ENCODE data around the gene CHADL.
A peak's percentile ranks its signal among the peaks of the same experiment; 100 is the strongest.
"Not testable (repeated sequence)": the region's sequence is repeated elsewhere in the genome, so short reads cannot be mapped to it uniquely, and the experiment has no call there.

Gene CHADL

DNA sequence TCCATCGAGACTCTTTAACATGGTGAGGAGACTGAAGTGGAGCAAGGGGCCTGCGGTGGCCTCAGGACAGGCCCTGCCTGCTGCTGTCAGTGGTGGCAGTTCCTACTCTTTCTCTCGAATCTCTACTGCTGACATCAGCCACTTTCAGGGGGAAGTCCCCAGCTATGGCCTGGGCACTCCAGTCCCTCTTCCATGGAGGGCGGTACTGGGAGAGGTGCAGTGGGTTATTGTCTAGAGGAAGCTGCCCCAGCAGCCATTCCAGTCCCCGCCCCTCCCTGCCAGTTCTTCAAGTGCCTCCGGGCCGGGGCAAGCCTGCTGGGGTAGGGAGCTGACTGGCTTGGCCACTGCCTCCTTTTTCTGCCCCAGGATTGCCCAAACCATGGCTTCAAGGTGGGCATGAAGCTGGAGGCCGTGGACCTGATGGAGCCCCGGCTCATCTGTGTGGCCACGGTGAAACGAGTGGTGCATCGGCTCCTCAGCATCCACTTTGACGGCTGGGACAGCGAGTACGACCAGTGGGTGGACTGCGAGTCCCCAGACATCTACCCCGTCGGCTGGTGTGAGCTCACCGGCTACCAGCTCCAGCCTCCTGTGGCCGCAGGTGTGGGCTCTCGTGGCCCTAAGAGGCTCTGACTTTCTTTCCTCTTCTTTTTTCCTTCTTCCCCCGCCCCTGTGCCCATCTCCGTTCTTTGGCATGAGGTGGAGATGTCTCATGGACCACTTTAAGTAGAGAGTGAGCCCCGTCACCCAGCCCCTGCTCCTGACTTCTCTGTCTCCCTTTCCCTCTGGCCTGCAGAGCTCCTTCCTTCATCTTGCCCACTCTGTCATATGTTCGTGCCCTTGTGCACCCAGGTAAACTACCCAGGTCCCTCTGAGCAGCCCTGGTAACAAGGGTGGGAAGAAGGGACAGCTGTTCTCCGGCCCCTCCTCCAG is 13.7 kb downstream of the CHADL start:
- no peak for DNase-seq

DNA sequence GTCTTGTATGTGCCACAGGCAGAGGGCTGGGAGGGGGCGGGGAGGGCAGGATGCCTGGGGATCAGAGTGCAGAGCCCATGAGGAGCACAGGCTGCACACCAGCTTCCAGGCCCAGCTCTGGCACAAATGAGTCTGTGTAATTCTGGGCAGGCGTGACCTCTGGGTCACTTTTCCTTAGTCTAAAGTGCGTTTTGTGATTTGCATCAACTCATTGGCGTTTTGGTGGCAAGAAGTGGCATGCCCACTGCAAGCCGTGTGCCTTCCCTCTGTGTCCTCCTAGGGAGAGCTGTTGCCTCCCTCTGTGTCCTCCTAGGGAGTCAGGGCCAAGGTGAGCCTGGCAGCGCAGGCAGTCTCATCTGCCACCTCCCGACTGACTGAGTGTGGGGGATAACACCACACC is 17.2 kb downstream of the CHADL start:
- DNase-seq, result no peak

DNA sequence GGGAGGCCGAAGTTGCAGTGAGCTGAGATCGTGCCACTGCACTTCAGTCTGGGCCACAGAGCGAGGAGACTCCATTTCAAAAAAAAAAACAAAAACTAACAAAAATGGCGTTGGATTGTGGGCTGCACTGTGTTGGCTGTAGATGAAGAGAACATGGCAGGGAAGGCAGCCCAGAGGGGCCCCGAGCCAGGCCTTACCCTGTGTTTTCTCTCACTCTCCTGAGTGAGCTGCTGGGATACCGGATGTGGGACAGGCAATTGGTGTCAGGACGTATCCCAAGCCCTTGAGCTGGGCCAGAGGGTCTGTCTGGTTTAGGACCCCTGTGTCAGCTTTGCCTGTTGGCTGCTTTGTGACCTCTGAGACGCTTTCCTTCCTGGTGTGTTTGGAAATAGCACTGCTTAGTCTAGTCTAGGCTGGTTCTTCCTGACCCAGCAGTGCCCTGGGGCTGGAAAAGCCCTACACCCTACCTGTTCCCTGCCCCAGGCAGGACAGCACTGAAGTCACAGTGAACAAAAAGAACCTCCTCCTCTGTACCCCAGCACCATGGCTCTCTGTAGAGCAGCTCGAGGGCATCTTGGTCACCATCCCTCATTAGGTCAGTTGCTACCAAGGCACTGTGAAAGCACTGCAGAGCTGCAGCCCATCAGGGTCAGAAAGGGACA is 17.8 kb downstream of the CHADL start:
- DNase-seq, result no peak

DNA sequence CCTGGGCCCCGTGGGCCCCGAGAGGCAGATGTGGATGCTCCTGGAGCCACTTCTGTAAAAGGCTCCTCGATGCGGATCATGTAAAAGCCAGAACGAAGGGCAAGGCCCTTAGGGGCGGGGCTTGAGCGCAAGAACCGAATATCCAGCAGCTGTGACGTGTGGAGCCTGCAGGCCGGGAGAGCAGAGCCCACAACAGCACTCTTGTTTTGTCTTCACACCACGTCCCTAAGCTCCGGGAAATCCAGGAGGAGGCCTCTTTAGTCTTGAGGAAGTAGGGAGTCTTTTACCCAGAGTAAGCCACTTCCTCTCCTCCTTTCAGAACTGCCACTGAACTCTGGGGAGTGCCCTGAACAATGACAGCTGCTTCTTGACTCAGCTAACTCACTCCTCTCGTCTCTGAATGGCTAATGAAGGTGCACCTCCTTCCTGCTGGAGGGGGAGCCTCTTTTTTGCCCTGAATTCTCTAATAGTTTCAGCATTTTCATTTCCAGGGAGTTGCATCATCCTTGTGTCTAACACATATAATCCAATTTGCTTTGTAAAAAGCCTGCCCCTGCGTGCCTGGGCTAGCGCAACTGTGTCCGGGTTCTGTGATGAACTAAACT is 23.1 kb downstream of the CHADL start:
- no peak for DNase-seq

DNA sequence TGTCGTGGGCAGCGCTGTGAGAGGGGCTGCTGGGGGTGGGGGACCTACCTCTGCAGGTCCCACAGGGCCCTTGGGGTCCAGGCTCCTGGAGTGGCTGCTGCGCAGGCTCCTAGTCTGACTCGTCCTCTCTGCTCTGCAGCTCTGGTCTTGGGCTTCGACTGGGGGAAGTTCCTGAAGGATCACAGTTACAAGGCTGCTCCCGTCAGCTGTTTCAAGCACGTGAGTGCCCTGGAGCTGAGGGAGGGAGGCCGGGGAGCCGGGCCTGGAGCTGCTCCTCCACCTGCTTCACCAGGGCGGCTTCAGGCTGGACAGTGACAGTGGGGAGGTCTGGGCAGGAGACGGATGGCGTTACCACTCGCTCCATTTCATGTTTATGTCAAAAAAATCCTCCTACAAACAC is 23.7 kb downstream of the CHADL start:
- no peak for DNase-seq

DNA sequence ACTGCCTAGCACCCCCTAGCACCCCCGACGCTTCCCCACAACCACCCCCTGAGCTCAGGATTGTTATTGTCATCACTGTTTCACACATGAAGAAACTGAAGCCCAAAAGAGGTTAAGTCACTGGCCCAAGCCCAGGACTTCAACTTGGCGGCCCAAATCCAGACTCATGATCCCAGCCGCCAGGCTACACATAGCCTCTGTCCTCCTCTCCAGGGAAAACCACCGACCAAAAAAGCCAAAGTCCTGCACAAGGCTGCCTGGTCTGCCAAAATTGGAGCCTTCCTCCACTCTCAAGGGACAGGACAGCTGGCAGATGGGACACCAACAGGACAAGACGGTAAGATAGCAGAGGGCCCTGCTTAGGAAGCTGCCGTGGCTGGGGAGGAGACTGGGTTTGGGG is 24.8 kb downstream of the CHADL start:
- no peak for DNase-seq

DNA sequence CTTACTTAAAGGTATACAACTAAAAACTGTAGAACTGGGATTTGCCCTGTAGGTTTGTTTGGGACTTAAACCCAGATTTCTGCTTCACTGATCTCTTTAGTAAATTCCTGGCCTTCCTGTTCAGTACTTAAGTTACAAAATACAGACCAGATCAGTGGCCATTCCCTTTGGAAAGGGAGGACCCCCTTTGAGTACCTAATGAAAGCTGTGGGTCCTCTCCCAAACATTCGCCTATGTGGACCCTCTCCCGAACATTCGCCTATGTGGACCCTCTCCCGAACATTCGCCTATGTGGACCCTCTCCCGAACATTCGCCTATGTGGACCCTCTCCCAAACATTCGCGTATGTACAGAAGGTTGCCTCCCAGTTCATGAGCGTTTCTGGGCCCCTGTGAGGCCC is 25.3 kb downstream of the CHADL start:
- no peak for DNase-seq

DNA sequence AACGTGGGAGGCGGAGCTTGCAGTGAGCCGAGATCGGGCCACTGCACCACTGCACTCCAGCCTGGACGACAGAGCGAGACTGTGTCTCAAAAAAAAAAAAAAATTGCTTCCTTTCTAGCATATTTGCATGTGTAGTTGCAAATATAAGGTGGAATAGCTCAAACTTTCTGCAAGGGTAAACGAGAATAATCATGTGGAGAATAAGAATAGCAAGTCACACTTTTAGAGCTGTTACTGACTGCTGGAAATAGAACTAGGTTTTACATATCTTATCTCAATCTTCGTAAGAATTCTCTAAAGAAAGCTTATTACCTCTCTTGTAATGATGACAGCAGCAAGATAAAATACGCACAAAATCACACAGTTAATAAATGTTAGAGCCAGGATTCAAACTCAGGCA is 34.0 kb downstream of the CHADL start:
- DNase-seq, result no peak

DNA sequence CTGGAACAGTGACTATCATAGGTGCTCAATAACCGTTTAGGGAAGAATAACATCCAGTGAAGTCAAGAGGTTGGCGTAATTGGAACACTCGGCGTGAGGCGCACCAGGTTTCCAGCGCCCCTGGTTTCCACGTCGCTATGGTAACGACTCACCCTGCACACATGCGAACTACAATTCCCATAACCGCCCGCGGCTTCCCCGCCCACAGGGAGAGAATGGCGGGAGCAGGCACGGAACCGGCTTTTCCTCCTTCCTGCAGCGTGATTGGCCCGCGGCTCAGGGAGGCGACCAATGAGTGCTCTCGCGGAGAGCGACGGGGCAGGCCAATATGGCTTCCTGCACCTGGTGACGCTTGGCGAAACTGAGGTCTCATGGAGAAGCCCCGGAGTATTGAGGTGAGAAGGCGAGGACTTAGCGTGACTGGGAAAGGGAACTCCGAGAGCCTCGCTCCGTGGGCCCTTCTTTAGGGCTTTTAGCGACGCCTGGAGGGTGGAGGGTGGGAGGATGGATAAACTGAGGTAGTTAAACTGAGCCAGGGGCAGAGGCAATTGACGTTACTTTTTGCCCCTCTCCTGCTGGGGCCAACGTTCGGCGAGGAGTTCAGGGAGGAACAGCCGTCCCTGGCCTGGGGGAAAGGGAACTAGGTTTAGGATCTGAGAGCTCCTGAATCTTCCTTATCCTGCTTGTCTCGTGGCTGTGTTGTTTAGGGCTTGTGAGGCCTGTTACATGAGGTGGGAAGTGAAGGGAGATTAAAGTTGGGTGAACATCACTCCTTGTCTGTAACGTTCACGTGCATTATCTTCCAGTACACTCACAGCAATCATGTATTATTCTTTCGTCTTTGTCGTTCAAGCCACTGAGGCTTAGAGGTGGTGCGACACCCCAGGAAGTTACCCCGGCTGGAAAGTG is 35.5 kb downstream of the CHADL start, which contains the start of gene L3MBTL2:
L3MBTL2 (plus strand) TSS at position 321 of the 909 bp plus-strand sequence; CDS start at position 372, 51 bp downstream.
- DNase-seq, result peak; percentile 92 to 99

DNA sequence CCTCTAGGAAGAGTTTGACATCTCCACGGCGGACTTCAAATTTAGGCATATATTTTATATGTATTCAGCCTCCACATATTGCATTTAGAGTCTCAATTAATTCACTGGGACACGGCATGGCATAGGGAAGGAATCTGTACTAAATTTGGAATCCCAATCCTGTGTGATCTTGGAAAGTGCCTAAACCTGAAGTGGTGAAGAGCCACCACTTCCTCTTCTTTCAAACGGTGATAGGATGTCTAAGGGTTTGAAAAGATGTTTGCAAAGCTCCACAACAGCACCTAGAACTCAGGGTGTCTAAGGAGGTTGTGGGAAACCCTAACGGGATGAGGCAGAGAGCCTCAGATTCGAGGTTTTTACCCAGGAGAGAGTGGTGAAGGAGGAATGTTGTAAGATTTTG is 36.7 kb downstream of the CHADL start:
- no peak for DNase-seq

DNA sequence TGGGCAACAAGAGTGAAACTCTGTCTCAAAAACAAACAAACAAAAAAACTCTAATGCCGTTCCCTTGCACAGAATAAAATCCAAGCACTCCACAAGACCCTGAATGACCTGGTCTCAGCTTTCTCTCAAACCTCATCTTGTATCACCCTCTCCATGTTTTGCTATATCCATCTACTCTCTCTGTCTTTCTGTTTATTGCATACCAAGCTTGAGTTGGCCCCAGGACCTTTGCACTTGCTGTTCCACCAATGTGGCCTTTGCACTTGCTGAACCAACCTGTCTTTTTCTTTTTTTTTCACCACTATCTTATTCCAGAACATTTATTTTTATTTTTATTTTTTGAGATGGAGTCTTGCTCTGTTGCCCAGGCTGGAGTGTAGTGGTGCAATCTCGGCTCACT is 37.6 kb downstream of the CHADL start:
- DNase-seq, result no peak

DNA sequence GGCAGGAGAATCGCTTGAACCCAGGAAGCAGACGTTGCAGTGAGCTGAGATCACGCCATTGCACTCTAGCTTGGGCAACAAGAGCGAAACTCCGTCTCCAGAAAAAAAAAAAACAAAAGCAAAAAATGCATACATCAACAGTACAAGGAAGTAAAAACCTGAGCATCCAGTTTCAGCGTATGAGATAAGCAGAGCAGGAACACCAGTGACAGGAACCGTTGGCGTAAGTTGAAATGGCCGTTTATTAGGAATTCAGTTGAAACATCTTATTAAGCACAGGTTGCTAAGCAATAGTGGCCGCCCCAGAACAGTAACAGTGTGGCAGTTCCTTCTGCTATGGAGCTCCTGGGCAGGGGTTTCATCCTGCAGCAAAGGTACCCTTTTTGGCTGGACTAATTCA is 39.6 kb downstream of the CHADL start:
- DNase-seq, result no peak

DNA sequence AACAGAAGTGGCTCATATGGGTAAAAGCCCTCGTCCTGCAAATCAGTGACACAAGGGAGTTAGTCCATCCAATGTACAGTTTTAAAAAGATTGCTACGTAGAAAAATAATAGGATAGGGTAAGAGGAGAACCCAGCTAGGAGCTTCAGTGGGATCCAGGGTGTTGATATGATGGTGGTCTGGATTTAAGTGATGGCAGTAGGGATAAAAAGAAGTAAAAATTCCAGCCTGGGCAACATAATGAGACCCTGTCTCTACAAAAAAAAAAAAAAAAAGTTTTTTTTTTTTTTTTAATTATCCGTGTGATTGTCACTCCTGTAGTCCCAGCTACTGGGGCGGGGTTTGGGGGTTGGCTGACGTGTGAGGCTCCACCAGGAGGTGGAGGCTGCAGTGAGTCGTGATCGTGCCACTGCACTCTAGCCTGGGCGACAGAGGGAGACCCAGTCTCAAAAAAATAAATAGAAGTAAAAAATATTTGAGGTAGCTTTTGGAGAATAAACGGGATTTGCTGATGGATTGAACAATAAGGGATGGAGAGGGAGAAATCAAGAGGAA is 42.6 kb downstream of the CHADL start:
- DNase-seq, result no peak

DNA sequence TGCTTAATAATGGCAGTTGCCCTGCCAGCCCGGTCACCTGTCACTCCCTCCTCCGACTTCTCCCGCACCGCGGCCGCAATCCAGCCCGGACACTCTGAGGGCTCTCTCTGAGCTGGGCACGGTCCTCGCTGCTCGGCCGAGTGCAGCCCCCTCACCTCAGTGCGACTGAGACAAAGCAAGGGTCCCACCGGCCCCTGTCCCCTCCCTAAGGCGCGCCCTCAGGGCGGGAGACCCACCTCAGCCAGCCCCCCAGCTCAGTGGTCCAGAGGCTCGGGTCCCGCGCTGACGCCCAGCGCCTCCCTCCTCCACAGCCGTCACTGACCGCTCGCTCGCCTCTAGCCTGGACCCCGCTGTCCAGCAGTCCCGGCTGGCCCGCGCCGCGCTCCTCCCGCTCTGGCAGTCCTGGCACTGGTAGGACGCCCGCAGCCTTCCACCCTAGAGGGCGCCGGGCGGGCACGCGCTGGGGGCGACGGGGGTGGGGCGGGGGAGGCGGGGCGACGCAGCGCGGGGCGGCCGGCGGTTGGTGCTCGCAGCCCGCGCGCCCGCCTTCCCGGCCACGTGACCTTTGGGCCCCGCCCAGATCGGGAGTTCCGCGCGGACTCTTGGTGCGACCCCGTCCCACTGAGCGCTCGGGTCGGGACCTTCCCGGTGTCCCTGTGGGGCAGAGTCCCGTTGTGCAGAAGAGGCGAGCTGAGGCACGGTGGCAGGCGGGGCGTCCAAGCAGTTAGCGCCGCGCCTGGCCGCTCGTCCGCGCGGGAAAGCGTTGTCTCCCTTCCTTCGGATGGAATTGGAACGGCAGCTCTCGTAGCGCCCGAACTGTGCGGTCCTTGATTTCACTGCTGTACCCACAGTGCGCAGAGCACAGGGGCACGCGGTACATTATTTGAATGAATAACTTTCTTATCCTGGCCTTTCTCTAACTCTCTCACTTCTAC is 43.4 kb downstream of the CHADL start:
- DNase-seq, result peak in 1 of 2 experiments; percentile 11

DNA sequence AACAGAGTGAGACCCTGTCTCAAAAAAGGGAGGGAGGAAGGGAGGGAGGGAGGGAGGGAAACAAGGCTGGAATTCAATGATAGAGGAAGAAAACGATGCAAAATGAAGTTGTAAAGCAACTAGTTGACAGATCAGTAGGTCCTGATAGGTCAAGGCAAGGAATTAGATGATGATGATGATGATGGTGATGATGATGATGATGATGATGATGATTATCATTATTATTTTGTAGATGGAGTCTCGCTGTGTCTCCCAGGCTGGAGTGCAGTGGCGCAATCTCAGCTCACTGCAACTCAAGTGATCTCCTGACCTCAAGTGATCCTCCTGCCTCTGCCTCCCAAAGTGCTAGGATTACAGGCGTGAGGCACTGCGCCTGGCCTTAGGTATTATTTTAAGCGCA is 46.9 kb downstream of the CHADL start:
- DNase-seq, result no peak

DNA sequence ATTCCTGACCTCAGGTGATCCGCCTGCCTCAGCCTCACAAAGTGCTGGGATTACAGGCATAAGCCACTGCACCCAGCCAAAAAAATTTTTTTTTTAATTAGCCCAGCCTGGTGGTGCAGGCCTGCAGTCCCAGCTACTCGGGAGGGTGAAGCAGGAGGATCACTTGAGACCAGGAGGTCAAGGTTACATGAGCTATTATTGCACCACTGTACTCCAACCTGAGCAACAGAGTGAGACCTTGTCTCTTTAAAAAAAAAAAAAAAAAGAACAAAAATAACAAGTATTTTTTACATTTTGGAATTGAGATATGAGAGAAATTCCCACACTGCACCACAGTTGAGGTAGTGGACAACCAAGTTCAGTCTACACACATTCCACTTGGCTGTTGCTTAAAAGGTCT is 49.3 kb downstream of the CHADL start:
- no peak for DNase-seq

DNA sequence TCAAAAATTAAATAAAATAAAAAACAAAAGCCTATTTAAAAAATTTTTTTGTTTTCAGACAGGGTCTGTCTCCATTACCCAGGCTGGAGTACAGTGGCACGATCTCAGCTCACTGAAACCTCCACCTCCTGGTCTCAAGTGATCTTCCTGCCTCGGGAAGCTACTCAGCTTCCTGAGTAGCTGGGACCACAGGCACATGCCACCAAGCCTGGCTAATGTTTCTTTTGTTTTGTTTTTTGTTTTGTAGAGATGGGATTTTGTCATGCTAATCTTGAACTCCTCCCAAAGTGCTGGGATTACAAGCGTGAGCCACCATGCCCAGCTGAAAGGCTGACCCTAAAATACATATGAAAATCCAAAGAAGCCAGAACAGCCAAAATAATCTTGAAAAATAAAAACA is 56.1 kb downstream of the CHADL start:
- DNase-seq, result no peak

DNA sequence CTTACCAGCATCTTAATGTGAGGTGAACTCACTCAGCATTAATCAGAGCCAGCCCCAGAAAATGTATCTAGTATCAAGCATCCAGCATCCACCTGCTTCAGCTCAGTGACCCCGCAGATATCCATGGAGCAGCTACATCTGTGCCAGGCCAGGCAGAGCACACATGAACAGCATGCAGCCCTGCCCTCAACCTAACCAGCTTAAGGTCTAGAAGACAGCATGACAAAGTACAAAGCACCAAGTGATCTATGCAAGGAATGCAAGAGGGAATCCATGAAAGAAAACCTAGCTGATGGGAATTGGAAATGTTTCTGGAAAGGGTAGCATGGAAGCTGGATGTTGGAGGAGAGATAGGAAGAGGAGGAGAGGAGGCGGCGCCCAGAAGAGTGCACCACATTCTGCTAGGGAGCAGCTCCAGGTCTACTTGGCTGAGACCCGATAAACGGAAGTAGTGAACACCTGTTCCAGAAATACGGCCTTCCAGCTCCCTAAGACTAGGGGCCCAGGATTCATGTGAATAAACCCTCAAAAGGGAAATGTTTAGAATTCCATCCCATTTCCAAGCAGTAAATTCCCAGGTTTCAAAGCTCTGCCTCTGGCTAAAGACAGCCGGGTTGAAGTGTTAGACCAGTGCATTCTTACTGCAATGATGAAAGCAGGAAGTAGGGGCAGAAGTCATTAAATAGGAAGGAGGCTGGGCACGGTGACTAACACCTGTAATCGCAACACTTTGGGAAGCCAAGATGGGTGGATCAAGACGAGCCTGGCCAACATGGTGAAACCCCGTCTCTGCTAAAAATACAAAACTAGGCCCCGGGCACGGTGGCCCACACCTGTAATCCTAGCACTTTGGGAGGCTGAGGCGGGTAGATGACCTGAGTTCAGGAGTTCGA is 59.1 kb downstream of the CHADL start:
- DNase-seq, result no peak

DNA sequence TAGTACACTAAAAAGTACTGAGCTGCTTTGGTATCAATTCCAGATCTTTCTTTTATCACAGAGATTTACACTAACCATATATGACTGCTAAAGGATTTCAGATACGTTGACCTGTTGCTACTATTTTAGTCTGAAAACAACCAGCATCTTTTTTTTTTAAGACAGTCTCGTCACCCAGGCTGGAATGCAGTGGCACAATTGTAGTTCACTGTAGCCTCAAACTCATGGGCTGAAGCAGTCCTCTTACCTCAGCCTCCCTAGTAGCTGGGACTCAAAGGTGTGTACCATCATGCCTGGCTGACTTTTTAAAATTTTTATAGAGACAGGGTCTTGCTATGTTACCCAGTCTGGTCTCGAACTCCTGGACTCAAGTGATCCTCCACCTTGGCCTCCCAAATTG is 59.8 kb downstream of the CHADL start:
- DNase-seq, result no peak

DNA sequence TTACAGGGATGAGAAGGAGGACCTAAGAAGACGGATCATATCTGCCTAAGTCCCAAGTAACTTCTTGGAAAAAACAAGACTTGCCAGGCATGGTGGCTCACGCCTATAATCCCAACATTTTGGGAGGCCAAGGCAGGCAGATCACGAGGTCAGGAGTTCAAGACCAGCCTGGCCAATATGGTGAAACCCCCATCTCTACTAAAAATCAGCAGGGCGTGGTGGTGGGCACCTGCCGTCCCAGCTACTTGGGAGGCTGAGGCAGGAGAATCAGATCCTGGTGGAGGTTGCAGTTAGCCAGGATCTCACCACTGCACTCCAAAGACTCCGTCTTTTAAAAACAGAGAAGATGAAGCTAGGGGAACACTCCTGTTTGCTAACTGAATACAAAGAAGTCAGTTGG is 60.4 kb downstream of the CHADL start:
- not testable (repeated sequence) for DNase-seq

All from cerebellar nuclear complex (tissue), 1 donor.